ENCODE results near the gene POU4F3. TPM values are rescaled to one million over a fixed set of nuclear protein-coding genes. Genes with fewer than 3 reads are reported as not detected.

Gene POU4F3
- total and polyA plus RNA-seq, 2 of the 8 experiments (the other 6 are each of a cell fraction or from before 2014, with no cell fraction given): 0.09 TPM; not detected in 1

GRCh38 chr5:146339715-146340259 lies 1.1 kb downstream of the POU4F3 start (continued):
- no peak for TF ChIP-seq SP1 (IDR thresholded peaks at IDR 0.05; ENCODE audit: low read depth, low read length)
- no peak for TF ChIP-seq TBP (IDR thresholded peaks at IDR 0.05; ENCODE audit: low read depth, low read length)
- no peak for TF ChIP-seq HDAC6 (IDR thresholded peaks at IDR 0.05; ENCODE audit: low read depth, low read length)

Data from H1 (cell line).